ENCODE results near the gene RPP14.

DNA sequence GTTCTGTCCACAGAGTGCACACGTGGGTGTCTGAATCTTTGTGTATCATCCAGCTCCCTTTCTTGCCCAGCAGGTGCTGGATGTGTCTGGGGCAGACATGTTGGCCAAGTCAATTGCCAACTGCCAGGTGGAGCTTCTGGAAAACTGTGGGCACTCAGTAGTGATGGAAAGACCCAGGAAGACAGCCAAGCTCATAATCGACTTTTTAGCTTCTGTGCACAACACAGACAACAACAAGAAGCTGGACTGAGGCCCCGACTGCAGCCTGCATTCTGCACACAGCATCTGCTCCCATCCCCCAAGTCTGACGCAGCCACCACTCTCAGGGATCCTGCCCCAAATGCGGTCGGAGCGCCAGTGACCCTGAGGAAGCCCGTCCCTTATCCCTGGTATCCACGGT, 12.5 kb upstream of the RPP14 start:
- TF ChIP-seq POLR2A (IDR thresholded peaks at IDR 0.05; ENCODE audit: low read length) (no peak), GATA1 (IDR thresholded peaks at IDR 0.05; ENCODE audit: low read depth, low read length) (no peak)

All from erythroblast (primary cell).